CD4-positive, alpha-beta T cell treated with Interleukin-17A for 1 hour (primary cell): ENCODE data around the gene DHRSX.

Source experiments
- DNase-seq: peaks from one replicate; pipeline ENCODE4 v3.0.0-alpha.2; 2020

The DHRSX gene

DNA sequence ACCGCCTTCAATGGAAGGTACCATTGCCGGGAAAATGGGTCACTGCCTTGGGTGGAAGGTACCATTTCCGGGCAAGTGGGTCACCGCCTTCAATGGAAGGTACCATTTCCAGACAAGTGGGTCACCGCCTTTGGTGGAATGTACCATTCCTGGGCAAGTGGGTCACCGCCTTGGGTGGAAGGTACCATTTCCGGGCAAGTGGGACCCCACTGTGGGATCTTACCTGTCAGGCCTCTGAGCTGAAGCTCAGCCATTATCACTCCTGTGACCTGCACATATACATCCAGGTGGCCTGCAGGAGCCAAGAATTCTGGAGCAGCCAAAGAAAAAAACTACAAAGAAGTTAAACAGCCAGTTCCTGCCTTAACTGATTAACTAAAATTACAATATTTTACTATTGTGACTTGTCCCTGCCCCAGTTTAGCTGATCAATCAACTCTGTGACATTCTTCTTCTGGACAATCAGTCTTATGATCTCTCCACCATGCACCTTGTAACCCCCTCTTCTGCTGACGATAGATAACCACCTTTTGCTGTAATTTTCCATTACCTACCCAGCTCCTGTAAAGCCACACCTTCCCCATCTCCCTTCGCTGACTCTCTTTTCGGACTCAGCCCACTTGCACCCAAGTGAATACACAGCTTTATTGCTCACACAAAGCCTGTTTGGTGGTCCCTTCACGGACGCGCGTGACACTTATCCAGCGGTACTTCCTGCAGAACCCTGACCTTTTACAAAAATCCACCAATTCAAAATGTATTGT, 313.2 kb downstream of the DHRSX start:
- DNase-seq, result no peak

DNA sequence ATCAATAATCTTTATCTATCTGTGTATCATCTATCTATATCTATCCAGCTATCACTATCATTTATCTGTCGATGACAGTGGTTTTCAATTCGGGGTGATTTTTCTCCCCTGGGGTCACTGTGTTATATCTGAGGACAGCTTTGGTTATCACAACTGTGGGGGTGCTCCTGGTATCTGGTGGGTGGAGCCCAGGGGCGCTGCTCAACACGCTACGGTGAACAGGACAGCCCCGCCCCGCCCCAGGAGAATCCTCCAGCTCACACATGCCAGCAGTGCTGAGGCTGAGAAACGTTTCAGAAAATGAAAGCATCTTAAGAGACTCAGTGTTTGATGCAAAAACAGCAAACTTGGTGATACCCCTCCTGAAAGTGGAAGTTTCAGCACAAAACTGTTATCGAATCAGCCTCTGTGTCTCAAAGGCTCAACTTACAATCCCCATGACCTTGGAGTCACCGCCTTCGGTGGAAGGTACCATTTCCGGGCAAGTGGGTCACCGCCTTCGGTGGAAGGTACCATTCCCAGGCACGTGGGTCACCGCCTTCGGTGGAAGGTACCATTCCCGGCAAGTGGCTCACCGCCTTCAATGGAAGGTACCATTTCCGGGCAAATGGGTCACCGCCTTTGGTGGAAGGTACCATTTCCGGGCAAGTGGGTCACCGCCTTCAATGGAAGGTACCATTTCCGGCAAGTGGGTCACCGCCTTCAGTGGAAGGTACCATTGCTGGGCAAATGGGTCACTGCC, 315.3 kb downstream of the DHRSX start:
- no peak for DNase-seq

DNA sequence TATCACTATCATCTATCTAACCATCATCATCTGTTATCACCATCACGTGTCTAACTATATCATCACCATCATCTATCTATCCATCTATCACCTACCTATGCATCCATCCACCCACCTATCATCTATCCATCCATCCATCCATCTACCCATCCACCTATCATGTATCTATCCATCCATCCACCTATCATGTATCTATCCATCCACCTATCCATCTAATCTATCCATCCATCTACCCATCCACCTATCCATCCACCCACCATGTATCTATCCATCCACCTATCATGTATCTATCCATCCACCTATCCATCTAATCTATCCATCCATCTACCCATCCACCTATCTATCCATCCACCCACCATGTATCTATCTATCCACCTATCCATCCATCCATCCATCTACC, 316.7 kb downstream of the DHRSX start:
- no peak for DNase-seq

DNA sequence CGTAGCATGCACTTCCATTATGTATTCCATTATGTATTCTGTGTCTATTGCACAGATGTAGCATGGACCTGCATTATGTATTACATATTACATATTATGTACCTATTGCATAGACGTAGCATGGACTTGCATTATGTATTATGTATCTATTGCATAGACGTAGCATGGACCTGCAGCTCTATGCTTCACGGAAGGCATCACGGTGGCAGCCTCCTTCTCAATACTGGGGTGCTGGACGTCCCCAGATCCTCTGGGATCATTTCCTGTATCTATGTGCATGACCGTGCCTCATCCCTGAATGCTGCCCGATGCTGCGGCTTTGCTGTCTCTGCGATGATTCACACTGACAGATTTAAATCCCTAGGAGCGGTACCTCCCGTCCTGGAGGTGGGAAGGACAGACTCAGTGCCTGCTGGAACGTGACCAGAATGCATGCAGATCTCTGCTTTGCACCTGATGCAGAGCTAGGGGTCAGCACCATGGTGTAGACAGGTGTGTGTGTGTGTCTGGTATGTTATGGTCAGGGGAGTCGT, 317.5 kb downstream of the DHRSX start:
- no peak for DNase-seq

DNA sequence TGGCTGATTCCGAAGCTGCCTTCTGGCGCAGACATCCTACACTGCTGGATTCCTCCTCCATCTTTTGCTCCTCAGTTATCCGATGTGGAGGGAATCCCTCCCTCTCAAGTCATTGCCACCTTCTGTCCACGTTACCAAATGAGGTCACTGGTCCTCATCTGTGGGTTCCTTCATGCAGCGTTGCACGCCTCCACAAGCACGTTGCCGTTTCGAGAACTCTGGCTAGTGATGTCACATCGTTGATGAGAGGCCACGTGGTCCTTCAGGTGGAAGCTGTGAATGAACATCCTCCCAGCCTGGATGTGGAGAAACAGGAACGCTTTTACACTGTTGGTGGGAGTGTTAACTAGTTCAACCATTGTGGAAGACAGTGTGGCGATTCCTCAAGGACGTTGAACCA, 323.2 kb downstream of the DHRSX start:
- no peak for DNase-seq

DNA sequence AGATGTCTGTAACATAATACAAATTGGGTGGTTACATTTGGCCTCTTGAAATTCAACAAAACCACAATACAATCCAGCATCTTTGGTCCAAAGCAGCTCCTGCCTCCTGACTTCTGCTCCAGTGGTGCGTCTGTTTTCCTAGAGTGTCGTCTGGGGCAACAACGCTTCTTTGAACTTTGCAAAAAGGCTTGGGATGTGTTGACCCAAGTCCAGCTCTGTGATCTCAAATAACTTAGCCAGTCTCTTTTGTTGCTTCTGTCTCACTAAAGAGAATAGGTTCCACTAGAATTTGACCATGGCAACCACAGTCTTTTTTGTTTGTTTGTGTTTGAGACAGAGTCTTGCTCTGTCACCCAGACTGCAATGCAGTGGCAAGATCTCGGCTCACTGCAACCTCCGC, 324.0 kb downstream of the DHRSX start:
- DNase-seq, result no peak

DNA sequence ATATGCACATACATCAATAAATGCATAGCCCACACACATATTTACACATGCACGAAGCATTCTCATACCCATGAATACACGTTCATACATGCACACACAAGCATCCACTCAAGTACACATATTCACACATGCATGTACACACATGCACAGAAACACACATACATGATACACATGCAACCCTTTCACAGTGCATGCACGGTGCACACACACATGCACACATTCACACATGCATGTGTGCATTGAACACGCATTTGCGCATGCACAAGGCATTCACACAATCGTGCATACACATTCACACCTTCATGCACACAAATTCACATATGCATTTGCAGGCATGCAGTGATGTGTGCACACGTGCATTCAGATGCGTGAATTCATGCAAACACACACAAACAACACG, 324.5 kb downstream of the DHRSX start:
- DNase-seq, result no peak

DNA sequence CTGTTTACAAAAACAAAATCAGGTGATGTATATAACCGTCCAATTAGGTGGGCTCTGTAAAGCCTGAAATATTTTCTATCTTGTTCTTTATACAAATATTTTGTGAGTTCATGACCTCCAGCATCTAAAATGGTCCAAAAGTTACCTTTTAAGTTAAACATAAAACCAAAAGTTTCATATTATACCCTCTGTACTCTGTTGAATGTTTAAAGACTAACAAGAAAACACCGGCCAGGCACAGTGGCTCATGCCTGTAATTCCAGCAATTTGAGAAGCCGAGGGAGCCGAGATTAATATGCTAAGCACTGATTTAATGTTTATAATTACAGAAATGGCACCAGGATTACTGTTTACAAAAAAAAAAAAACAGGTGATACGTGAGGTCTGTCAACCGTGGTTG, 328.4 kb downstream of the DHRSX start:
- no peak for DNase-seq
